ENCODE measurements around the gene LGR5.
"Not testable (repeated sequence)": the region's sequence is repeated elsewhere in the genome, so short reads cannot be mapped to it uniquely, and the experiment has no call there.

LGR5 gene

GRCh38 chr12:71474791-71475190 lies 35.2 kb downstream of the LGR5 start:
- TF ChIP-seq GATA1 (IDR thresholded peaks at IDR 0.05; ENCODE audit: low read depth, low read length) (no peak), POLR2A (IDR thresholded peaks at IDR 0.05; ENCODE audit: low read length) (no peak)
- no peak for DNase-seq

DNA sequence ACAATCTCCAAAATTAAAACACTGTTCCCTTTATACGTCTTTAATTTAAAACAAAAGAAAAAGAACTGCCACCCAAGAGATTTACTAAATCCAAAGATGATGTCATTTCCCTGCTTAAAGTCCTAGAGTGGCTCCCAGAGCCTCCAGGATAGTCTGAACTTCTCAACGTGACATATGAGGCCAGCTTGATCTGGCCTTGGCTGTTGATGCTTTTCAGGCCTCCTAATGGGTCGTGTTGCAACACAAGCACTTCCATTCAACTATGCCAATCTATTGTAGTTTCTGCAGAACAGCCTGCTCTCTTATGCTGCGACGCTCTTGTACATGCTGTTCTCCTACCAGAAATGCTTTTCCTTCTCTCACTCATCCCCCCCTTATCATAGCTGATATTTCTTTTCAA lies 35.7 kb downstream of the LGR5 start:
- TF ChIP-seq POLR2A (IDR thresholded peaks at IDR 0.05; ENCODE audit: low read length) (no peak), GATA1 (IDR thresholded peaks at IDR 0.05; ENCODE audit: low read depth, low read length) (no peak)
- no peak for DNase-seq

DNA sequence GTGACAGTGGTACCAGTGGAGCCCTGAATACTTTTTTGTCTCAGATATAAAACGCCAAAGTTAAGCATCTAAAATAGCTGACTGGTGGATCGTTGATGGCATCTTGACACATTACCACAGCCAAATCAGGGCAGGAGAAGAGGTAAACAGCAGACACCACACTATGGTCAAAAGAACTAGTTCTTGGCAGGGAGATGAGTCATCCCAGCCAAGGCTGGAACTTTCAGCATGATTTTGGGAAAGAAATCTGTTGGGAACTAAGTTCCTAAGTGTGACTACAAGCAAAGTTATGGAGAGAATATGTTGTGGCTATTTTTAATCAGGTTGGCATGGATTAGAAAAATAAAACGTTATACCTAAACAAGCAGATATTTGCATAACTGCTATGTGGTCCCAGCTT lies 36.9 kb downstream of the LGR5 start:
- TF ChIP-seq POLR2A (IDR thresholded peaks at IDR 0.05; ENCODE audit: low read length): no peak
- TF ChIP-seq GATA1 (IDR thresholded peaks at IDR 0.05; ENCODE audit: low read depth, low read length): no peak
- DNase-seq: no peak

GRCh38 chr12:71477609-71478008 lies 38.0 kb downstream of the LGR5 start:
- TF ChIP-seq POLR2A (IDR thresholded peaks at IDR 0.05; ENCODE audit: low read length): no peak
- no peak for TF ChIP-seq GATA1 (IDR thresholded peaks at IDR 0.05; ENCODE audit: low read depth, low read length)
- no peak for DNase-seq

DNA sequence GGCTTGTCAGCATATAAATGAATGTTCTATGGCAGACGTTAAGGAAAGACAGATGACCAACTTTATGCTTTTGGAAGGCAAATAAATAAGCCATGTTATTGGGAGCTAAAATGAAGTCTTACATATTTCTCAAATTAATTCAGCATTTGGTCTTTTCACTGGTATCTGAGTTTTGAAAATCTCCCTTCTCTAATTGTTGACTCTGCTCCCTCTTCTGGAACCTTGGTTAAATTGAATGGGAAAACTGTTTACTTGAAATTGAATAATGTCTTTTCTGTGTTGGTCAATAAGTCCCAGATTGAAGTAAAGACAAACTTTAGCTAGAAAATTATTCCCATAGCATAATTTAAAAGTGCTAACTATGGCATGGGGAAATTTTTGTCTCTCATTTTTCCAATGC lies 38.7 kb downstream of the LGR5 start:
- TF ChIP-seq POLR2A (IDR thresholded peaks at IDR 0.05; ENCODE audit: low read length) (no peak), GATA1 (IDR thresholded peaks at IDR 0.05; ENCODE audit: low read depth, low read length) (no peak)
- DNase-seq: no peak

DNA sequence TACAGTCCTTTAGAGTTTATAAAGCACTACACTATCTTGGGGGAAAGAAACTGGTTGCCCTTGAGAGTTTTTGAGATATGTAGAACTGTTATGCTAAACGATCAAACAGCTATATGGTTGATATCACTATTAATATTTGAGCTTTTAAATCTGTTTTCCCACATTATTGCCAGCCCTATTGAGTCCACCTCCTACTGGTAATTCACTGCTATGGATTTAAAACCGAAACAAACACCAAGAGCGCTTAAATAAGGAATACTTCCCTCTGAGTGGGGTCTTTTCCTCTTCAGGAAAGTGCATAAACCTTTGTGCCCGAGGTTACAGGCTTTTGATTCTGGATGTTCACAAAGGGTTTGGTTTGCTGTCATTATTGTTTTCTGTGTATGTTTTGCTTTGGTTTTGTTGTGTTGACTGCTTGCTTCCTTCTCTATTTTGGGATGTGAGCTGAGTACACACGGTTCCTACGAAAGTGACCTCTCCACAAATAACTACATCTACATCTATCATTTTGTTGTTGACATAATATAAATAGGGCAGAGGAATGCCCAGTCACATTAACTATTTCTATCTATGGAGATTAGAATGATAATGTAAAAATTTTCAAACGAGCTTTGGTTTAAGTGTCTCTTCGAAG lies 44.8 kb downstream of the LGR5 start:
- no peak for TF ChIP-seq GATA1 (IDR thresholded peaks at IDR 0.05; ENCODE audit: low read depth, low read length)
- no peak for TF ChIP-seq POLR2A (IDR thresholded peaks at IDR 0.05; ENCODE audit: low read length)
- no peak for DNase-seq

DNA sequence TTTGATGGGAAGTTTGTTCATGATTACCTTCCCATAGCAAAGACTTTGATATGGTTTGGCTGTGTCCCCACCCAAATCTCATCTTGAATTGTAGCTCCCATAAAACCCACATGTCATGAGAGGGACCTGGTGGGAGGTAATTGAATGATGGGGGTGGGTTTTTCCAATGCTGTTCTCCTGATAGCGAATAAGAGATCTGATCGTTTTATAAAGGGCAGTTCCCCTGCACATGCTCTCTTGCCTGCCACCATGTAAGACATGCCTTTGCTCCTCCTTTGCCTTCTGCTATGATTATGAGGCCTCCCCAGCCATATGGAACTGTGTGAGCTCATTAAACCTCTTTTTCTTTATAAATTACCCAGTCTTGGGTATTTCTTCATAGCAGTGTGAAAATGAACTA lies 51.2 kb downstream of the LGR5 start:
- not testable (repeated sequence) for DNase-seq

DNA sequence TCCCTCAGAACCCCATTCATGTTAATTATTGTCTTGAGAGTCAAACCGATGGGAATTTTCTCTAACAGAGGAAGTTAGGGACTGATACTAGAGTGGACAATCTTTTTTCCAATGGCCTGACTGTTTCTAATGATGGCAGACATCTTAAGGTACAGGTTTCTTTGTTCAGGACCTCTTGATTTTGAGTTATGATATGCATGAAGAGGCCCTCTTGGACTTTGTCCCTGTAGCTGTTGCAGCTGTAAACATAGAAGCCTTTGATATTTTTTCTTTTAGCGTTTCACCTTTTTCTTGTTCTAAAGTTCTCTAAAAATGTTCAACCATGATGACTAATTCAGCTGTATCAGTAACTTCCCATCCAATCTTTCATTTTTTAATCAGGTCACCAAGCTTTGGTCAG lies 53.0 kb downstream of the LGR5 start:
- TF ChIP-seq POLR2A (IDR thresholded peaks at IDR 0.05; ENCODE audit: low read length) (no peak), GATA1 (IDR thresholded peaks at IDR 0.05; ENCODE audit: low read depth, low read length) (no peak)
- DNase-seq: no peak

DNA sequence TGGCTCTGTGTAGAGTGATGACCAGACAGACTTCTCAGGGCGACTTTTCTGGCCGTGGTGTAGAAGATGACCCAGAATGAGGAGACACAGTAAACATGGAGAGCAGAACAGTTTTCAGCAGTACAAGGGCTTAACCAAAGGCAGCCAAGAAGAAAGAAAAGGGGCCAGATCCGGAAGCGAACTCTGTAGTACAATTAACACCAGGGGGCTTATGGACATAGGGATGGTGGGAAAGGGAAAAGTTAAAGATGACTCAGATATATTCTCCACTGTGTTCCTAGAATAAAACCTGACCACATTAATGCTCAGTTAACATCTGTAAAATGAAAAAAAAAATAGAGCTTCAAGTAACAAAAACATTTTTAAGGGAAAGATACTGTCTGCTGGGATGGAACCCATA lies 60.2 kb downstream of the LGR5 start:
- DNase-seq: no peak
- TF ChIP-seq GATA1 (IDR thresholded peaks at IDR 0.05; ENCODE audit: low read depth, low read length) (no peak), POLR2A (IDR thresholded peaks at IDR 0.05; ENCODE audit: low read length) (no peak)

DNA sequence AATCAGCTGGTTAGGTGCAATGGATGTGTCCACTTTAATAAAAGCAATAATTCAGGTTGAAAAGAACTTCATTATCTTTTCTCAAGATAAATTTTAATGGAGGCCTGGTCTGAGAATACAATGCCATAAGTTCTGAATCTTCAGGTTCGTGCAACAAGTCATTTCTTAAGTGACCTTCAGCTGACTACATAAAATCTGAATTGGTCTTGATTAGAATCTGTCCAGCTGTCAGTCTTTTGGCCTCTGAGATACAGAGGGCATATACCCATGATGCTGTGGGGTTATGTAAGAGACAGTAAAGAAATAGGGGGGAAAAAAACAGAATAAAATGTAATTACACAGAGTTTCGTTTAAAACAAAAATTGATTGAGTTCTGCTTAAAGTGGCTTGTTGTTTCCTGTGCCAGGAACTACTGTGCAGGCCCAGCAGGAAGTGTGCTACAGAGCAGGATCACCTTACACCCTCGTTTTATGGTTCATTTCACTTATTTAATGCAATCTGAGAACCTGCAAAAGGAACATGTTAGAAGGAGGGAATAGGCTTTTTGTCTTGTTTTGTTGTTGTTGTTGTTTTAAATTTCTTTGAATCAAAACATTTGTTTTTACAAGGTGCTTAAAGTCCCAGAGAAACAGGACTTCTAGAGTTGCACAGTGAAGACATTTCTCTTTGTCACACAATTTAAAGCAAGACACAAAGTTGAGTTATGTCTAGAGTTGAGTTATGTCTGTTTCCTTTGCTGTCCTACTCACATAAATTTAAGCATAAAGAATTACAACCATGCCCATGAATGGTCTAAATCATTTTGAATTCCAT lies 64.2 kb downstream of the LGR5 start:
- DNase-seq: no peak
- TF ChIP-seq GATA1 (IDR thresholded peaks at IDR 0.05; ENCODE audit: low read depth, low read length) (no peak), POLR2A (IDR thresholded peaks at IDR 0.05; ENCODE audit: low read length) (no peak)

GRCh38 chr12:71504476-71504875 lies 64.9 kb downstream of the LGR5 start:
- TF ChIP-seq POLR2A (IDR thresholded peaks at IDR 0.05; ENCODE audit: low read length) (no peak), GATA1 (IDR thresholded peaks at IDR 0.05; ENCODE audit: low read depth, low read length) (no peak)
- DNase-seq: no peak

- DNase-seq: no peak
- TF ChIP-seq POLR2A (IDR thresholded peaks at IDR 0.05; ENCODE audit: low read length) (no peak), GATA1 (IDR thresholded peaks at IDR 0.05; ENCODE audit: low read depth, low read length) (no peak)
These were observed 70.1 kb downstream of the LGR5 start for GRCh38 chr12:71509705-71510104.

GRCh38 chr12:71517145-71517846 lies 77.7 kb downstream of the LGR5 start:
- no peak for TF ChIP-seq GATA1 (IDR thresholded peaks at IDR 0.05; ENCODE audit: low read depth, low read length)
- TF ChIP-seq POLR2A (IDR thresholded peaks at IDR 0.05; ENCODE audit: low read length): no peak
- DNase-seq: no peak

DNA sequence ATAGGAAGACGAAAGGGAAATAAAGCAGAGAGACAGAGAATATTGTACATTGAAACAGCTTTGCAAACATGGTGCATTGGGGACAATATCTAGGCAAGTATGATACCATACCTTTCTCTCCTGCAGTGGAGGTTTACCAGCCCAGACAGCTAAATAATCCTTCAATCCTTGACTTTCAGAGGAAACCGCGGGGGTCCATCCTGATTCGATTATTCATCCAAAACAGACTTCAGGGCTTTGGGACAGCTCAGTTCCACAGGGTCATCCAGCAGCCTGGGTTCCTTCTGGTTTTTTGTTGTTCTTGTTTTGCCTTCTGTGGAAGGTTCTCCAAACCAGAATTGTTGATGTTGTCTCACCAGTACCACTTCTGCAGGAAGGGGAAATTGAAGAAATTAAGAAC lies 81.5 kb downstream of the LGR5 start:
- TF ChIP-seq GATA1 (IDR thresholded peaks at IDR 0.05; ENCODE audit: low read depth, low read length) (no peak), POLR2A (IDR thresholded peaks at IDR 0.05; ENCODE audit: low read length) (no peak)
- DNase-seq: no peak

GRCh38 chr12:71524626-71525025 lies 85.0 kb downstream of the LGR5 start:
- no peak for TF ChIP-seq POLR2A (IDR thresholded peaks at IDR 0.05; ENCODE audit: low read length)
- TF ChIP-seq GATA1 (IDR thresholded peaks at IDR 0.05; ENCODE audit: low read depth, low read length): no peak
- DNase-seq: no peak

Measured in erythroblast (primary cell).